ENCODE measurements around the gene TMEM125.

- no peak for TF ChIP-seq ZNF281 (CRISPR knock-in tag; IDR thresholded peaks at IDR 0.05)
- no peak for TF ChIP-seq GABPB1 (CRISPR knock-in tag; IDR thresholded peaks at IDR 0.05)
- TF ChIP-seq CTCF (IDR thresholded peaks at IDR 0.05) = no peak
- no peak for TF ChIP-seq NR2C2 (CRISPR knock-in tag; IDR thresholded peaks at IDR 0.05)
- no peak for TF ChIP-seq ZNF263 (CRISPR knock-in tag; IDR thresholded peaks at IDR 0.05; ENCODE audit: low read depth)
- no peak for TF ChIP-seq ATF3 (CRISPR knock-in tag; conservative IDR thresholded peaks at IDR 0.05)
- no peak for TF ChIP-seq E2F1 (CRISPR knock-in tag; IDR thresholded peaks at IDR 0.05)
- no peak for TF ChIP-seq ZNF232 (CRISPR knock-in tag; IDR thresholded peaks at IDR 0.05)
- TF ChIP-seq PRDM15 (CRISPR knock-in tag; IDR thresholded peaks at IDR 0.05) = no peak
These were observed 41.7 kb downstream of the TMEM125 start for GRCh38 chr1:43311521-43311920.

Data from WTC11 (cell line).